ENCODE measurements around the gene CLBA1.
"Not testable (repeated sequence)": the region's sequence is repeated elsewhere in the genome, so short reads cannot be mapped to it uniquely, and the experiment has no call there.

- TF ChIP-seq, protein P1, sequence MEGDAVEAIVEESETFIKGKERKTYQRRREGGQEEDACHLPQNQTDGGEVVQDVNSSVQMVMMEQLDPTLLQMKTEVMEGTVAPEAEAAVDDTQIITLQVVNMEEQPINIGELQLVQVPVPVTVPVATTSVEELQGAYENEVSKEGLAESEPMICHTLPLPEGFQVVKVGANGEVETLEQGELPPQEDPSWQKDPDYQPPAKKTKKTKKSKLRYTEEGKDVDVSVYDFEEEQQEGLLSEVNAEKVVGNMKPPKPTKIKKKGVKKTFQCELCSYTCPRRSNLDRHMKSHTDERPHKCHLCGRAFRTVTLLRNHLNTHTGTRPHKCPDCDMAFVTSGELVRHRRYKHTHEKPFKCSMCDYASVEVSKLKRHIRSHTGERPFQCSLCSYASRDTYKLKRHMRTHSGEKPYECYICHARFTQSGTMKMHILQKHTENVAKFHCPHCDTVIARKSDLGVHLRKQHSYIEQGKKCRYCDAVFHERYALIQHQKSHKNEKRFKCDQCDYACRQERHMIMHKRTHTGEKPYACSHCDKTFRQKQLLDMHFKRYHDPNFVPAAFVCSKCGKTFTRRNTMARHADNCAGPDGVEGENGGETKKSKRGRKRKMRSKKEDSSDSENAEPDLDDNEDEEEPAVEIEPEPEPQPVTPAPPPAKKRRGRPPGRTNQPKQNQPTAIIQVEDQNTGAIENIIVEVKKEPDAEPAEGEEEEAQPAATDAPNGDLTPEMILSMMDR (IDR thresholded peaks at IDR 0.05), result not testable (repeated sequence)
- not testable (repeated sequence) for TF ChIP-seq POLR2A (IDR thresholded peaks at IDR 0.05)
These were observed 37.5 kb upstream of the CLBA1 start for GRCh38 chr14:104947881-104948735.
